Measurements from ENCODE around the gene RASGEF1B.

GRCh38 chr4:81447566-81448229, 24.0 kb downstream of the RASGEF1B start:
- no peak for TF ChIP-seq EP300 (IDR thresholded peaks at IDR 0.05)
- TF ChIP-seq REST (IDR thresholded peaks at IDR 0.05) = no peak
- TF ChIP-seq, protein P1, sequence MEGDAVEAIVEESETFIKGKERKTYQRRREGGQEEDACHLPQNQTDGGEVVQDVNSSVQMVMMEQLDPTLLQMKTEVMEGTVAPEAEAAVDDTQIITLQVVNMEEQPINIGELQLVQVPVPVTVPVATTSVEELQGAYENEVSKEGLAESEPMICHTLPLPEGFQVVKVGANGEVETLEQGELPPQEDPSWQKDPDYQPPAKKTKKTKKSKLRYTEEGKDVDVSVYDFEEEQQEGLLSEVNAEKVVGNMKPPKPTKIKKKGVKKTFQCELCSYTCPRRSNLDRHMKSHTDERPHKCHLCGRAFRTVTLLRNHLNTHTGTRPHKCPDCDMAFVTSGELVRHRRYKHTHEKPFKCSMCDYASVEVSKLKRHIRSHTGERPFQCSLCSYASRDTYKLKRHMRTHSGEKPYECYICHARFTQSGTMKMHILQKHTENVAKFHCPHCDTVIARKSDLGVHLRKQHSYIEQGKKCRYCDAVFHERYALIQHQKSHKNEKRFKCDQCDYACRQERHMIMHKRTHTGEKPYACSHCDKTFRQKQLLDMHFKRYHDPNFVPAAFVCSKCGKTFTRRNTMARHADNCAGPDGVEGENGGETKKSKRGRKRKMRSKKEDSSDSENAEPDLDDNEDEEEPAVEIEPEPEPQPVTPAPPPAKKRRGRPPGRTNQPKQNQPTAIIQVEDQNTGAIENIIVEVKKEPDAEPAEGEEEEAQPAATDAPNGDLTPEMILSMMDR (IDR thresholded peaks at IDR 0.05) = no peak
- TF ChIP-seq USF2 (IDR thresholded peaks at IDR 0.05) = no peak

All from A549 (cell line).